Stimulated activated effector memory CD8-positive, alpha-beta T cell treated with anti-CD3 and anti-CD28 coated beads, Interleukin-12 subunit alpha, Interleukin-12 subunit beta, amount 100 ng/mL, for 72 hours (primary cell): Measurements from ENCODE around the gene TMEM39A.

Experiments
- ATAC-seq: fragments of 150-1000 bp; cut with Tn5 transposase; 2 replicates; pipeline ENCODE4 v1.10.0; 2021
- DNase-seq, 2 donors: peaks; one replicate each; pipeline ENCODE4 v3.0.0; 2021 to 2022; ENCODE audit warnings: low spot score in 2 of 2
- H3K27ac Mint-ChIP-seq: one replicate; pipeline ENCODE4 v1.8.0; 2022; ENCODE audit warnings: mild to moderate bottlenecking, mixed read lengths
- H3K36me3 Mint-ChIP-seq: one replicate; pipeline ENCODE4 v1.8.0; 2022; ENCODE audit warnings: mild to moderate bottlenecking, mixed read lengths
- H3K4me1 Mint-ChIP-seq: one replicate; pipeline ENCODE4 v1.8.0; 2022; ENCODE audit warnings: mixed read lengths
- H3K4me3 Mint-ChIP-seq: one replicate; pipeline ENCODE4 v1.8.0; 2022; ENCODE audit warnings: mild to moderate bottlenecking, mixed read lengths
- H3K9me3 Mint-ChIP-seq: one replicate; pipeline ENCODE4 v1.8.0; 2022; ENCODE audit warnings: mixed read lengths

TMEM39A gene, protein sequence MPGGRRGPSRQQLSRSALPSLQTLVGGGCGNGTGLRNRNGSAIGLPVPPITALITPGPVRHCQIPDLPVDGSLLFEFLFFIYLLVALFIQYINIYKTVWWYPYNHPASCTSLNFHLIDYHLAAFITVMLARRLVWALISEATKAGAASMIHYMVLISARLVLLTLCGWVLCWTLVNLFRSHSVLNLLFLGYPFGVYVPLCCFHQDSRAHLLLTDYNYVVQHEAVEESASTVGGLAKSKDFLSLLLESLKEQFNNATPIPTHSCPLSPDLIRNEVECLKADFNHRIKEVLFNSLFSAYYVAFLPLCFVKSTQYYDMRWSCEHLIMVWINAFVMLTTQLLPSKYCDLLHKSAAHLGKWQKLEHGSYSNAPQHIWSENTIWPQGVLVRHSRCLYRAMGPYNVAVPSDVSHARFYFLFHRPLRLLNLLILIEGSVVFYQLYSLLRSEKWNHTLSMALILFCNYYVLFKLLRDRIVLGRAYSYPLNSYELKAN

DNA sequence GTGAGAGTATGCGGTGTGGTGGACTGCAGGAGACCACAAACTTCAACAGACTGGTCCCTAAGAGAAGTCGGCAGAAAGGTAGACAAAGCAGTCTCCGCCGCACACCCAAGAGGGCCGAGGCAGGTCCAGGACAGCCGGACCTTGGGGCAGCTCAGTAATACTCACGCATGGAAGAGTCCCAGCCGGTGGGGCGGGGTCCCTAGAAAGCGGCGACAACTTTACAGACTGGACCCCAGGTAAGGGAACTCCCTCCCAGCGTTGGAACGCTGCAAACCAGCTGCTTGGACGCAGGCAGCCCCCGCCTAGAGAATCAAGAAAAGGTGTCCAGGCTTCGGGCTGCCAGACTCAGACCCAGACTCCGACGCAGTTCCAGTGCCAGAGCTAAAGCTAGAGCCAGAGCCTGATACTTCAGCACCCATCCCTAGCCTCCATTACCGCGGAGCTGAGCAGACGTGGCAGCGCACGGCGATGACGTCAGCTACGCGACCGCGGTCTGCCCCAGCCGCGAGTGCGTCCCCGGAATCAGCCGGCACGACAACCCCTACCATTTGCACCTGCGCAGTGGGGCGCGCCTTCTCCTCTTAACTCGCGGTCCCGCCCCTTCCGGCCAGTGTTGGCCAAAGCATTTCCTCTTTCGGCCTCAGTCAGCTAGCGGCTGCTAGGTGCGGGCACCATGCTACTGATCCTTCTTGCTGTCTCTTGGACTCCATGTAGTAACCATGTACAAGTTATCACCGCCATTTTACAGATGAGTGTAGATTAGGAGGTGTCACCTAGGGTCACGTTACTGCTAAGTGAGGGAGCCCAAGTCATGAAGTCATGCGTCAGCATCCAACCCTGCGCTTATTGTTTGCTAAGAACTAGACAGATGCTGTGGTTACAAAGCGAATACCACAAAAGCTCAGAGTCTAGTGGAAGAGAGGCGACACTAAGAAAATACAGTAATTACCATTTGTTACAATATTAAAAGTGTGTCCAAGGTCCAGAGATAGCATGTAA is at the start of gene TMEM39A:
Gene TMEM39A (minus strand): TSS at position 445 of the 999 bp plus-strand sequence. CDS start 1,541 bp downstream, outside the sequence.
- DNase-seq (peak; percentile 98 to 100), ATAC-seq (peak; percentile 95)
- peak within 1 kb of the TSS; percentile 76 for H3K4me3 Mint-ChIP-seq
- peak within 1 kb of the TSS; percentile 99 for H3K27ac Mint-ChIP-seq
- no peaks in the 10 kb centered on the region for H3K9me3 Mint-ChIP-seq
- peaks cover 55% of the 10 kb centered on the region for H3K36me3 Mint-ChIP-seq
- H3K4me1 Mint-ChIP-seq = peaks cover 27% of the 10 kb centered on the region

DNA sequence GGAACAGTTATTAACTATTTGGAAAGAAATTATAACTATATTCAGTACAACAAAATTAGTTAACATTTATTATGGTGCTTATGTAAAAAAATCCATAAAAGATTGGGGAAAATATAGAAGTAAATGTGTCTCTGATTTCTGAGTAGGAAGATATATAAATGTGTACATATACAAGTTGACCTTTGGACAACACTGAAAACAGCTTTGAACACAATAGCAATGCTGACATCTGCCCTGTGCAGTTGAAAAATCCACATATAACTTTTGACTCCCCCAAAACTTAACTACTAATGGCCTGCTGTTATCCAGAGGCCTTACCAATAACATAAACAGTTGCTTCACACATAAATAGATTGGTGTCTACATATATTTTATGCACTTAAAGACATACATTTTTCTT is 47.3 kb upstream of the TMEM39A start:
- DNase-seq (no peak), ATAC-seq (no peak)
- H3K4me3 Mint-ChIP-seq = no peak overlapping the region
- peaks cover 94% of the 10 kb centered on the region for H3K36me3 Mint-ChIP-seq
- H3K4me1 Mint-ChIP-seq = peaks cover 31% of the 10 kb centered on the region
- H3K27ac Mint-ChIP-seq = no peak overlapping the region
- H3K9me3 Mint-ChIP-seq = no peaks in the 10 kb centered on the region

DNA sequence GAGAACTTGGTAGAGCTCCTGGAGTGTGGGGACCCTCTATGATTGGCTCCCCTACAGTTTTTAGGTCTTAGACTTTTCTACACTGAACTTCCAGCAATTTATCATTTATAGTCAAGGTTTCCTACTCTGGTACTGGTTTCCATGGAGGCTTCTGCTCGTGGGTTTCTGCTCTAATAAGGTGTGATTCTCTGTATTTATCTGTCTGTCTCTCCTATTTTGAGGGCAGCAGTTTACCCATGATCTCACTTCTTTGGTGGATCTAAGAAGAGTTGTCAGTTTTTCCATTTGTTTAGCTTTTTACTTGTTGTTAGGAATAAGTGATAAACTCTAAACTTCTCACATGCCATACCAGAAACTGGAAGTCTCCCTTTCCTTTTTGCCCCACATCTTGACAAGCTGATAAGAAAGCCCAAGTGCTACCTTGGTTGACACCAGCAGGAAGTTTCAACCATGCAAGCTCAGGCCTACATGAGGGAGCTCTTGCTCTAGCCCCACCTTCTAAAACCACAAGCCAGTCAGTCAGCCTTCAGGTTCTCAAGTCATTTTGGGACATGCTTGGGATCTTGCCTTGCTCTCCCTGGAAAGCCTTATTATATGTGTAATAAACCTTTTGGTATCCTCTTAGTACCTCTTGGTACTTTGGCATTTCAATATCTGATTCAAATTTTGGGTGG is 44.9 kb upstream of the TMEM39A start:
- no peak overlapping the region for H3K4me3 Mint-ChIP-seq
- no peak for DNase-seq
- H3K36me3 Mint-ChIP-seq = peaks cover 94% of the 10 kb centered on the region
- peak overlapping the region; percentile 94 for H3K27ac Mint-ChIP-seq
- peaks cover 31% of the 10 kb centered on the region for H3K4me1 Mint-ChIP-seq
- H3K9me3 Mint-ChIP-seq = no peaks in the 10 kb centered on the region
- ATAC-seq = peak; percentile 90

DNA sequence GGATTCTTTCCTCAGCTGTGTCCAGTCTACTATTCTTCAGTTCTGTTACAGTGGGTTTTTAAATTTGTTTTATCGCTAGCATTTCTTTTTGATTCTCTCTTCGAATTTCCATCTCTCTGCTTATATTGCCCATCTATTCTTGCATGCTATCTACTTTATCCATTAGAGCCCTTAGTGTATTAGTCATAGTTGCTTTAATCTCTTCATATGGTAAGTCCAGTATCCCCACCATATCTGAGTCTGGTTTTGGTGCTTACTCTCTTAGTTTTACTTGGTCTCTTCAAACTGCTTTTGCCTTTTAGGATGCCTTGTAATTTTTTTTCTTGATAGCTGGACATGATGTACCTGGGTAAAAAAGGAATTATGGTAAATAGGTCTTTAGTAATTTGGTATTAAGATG is 44.0 kb upstream of the TMEM39A start:
- H3K36me3 Mint-ChIP-seq = peaks cover 94% of the 10 kb centered on the region
- ATAC-seq = no peak
- H3K4me1 Mint-ChIP-seq = peaks cover 25% of the 10 kb centered on the region
- no peak for DNase-seq
- H3K27ac Mint-ChIP-seq = peak overlapping the region; percentile 94
- no peaks in the 10 kb centered on the region for H3K9me3 Mint-ChIP-seq
- peak overlapping the region; percentile 29 for H3K4me3 Mint-ChIP-seq

DNA sequence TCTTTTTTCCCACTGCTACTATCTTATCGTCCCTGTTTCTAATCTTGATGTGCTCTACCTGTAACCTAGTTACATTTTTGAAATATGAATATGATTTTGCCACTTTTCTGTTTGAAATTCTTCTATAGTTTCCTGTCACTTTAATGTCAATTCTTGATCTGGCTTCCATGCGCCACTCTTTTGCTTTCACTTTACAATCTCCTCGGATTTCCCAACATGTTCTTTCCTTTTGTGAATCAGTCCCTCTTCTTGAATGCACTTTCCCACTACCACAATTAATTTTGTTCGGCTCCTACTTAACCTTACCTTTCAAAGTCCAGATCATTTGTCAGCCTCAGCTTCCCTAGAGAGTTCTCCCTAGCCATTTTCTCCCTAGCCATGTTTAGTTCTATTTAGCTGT is 43.2 kb upstream of the TMEM39A start:
- ATAC-seq (no peak), DNase-seq (no peak)
- Mint-ChIP-seq H3K27ac (peak overlapping the region; percentile 94), H3K36me3 (peaks cover 95% of the 10 kb centered on the region), H3K9me3 (no peaks in the 10 kb centered on the region), H3K4me3 (peak overlapping the region; percentile 29), H3K4me1 (peaks cover 25% of the 10 kb centered on the region)

DNA sequence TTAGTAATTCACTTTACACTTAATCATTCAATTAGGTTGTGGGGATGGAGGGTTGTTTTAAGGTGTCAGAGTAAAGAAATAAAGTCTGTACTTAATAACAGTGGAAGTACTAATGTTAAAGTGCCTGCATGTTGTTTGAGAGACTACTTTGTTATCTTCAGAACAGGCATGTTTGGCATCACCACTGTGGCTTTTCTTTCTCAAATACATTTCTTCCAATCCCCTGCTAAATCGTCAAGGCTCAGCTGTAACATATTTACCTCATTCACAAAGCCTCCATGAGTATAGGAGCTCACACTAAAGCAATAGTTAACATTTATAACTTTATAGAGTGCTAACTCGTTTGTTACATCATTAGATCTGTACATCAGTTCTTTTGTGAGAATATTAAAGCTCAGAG is 37.5 kb upstream of the TMEM39A start:
- H3K27ac Mint-ChIP-seq = no peak overlapping the region
- ATAC-seq (no peak), DNase-seq (no peak)
- peak overlapping the region; percentile 96 for H3K4me3 Mint-ChIP-seq
- H3K36me3 Mint-ChIP-seq = peaks cover 70% of the 10 kb centered on the region
- H3K9me3 Mint-ChIP-seq = no peaks in the 10 kb centered on the region
- peaks cover 27% of the 10 kb centered on the region for H3K4me1 Mint-ChIP-seq

DNA sequence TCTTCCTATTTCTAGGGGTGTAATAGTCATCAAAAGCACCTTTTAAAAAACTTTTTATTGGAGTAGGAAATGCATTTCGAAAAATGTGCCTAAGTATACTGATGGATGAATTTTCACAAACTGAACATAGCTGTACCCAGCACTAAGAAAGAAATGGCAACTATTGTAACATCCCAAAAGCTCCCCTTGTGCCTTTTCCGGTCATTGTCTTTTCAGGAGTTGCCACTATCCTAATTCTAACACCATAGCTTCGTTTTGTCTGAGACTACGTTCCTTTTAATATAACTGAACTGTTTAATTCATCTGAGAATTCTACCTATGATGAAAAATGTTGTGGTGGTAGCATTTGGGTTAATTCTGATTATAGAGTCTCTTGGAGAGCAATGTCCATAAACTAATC is 36.9 kb upstream of the TMEM39A start:
- Mint-ChIP-seq H3K4me3 (peak overlapping the region; percentile 96), H3K27ac (no peak overlapping the region), H3K9me3 (no peaks in the 10 kb centered on the region), H3K36me3 (peaks cover 64% of the 10 kb centered on the region), H3K4me1 (peaks cover 27% of the 10 kb centered on the region)
- ATAC-seq (no peak), DNase-seq (no peak)

DNA sequence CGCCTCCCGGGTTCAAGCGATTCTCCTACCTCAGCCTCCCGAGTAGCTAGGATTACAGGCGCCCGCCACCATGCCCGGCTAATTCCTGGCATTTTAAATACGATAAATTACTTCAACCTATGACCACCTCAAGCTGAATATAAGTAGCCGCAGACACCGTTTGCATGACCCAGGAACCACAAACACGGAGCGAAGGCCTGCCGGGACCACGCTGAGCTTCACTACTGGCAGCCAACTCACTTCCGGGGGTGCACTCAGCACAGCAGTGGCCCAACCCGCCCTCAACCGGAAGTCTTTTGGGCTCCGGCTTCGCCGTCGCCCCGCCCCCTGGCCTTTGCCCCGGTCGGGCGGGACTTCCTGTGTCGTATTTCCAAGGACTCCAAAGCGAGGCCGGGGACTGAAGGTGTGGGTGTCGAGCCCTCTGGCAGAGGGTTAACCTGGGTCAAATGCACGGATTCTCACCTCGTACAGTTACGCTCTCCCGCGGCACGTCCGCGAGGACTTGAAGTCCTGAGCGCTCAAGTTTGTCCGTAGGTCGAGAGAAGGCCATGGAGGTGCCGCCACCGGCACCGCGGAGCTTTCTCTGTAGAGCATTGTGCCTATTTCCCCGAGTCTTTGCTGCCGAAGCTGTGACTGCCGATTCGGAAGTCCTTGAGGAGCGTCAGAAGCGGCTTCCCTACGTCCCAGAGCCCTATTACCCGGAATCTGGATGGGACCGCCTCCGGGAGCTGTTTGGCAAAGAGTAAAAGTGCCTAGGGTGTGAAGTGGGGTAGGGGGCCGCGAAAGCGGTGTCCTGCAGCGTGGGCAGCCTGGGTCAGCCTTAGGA is 35.0 kb upstream of the TMEM39A start, which contains the start of gene TIMMDC1:
Gene TIMMDC1 (plus strand): TSS at position 362 of the 826 bp plus-strand sequence. CDS start 187 bp downstream, at position 549.
- Mint-ChIP-seq H3K9me3 (no peaks in the 10 kb centered on the region), H3K36me3 (peaks cover 52% of the 10 kb centered on the region), H3K4me3 (peak within 1 kb of the TSS; percentile 96), H3K27ac (peak within 1 kb of the TSS; percentile 98), H3K4me1 (peaks cover 27% of the 10 kb centered on the region)
- DNase-seq = peak; percentile 91 to 97
- peak; percentile 99 for ATAC-seq

DNA sequence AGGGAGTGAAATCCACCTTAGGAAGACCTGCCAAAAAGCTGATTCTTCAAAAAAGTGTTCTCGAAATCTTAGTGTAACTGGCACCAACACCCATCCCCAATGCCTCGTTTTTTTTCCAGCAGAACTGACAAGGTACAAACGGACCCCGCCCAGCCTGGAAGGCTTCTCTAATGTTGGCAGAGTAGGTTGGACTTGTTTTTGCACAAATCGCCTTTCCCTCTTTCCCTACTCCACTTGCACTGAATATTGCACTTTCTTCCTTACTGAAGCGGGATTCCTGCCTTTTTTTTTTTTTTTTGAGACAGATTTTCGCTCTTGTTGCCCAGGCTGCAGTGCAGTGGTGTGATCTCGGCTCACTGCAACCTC is 34.4 kb upstream of the TMEM39A start:
- ATAC-seq (no peak), DNase-seq (no peak)

DNA sequence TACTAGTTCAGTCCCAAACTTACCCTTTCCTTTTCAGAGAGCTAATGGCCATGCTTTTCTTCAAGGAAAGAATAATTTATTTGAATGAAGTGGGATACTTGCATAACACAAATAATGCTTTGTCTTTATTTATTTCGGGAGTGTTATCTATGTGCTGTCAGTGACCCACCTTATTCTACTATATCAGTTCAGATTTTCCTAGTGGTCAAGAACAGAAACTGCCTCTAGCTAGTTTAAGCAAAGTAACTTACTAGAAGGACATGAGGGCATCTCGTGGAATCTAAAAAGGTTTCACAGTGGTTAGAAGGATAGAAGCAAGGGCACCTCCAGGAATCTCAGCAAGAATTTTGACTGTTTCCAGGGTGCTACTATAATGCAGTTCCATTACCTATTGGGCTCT is 31.2 kb upstream of the TMEM39A start:
- H3K4me3 Mint-ChIP-seq = no peak overlapping the region
- H3K4me1 Mint-ChIP-seq = peaks cover 14% of the 10 kb centered on the region
- no peak for ATAC-seq
- no peaks in the 10 kb centered on the region for H3K9me3 Mint-ChIP-seq
- H3K27ac Mint-ChIP-seq = peak overlapping the region; percentile 30
- peaks cover 48% of the 10 kb centered on the region for H3K36me3 Mint-ChIP-seq
- no peak for DNase-seq

More for the DNA sequence above, 34.4 kb upstream of the TMEM39A start:
- peaks cover 27% of the 10 kb centered on the region for H3K4me1 Mint-ChIP-seq
- H3K4me3 Mint-ChIP-seq = peak overlapping the region; percentile 96
- peaks cover 48% of the 10 kb centered on the region for H3K36me3 Mint-ChIP-seq
- H3K9me3 Mint-ChIP-seq = no peaks in the 10 kb centered on the region
- peak overlapping the region; percentile 98 for H3K27ac Mint-ChIP-seq

DNA sequence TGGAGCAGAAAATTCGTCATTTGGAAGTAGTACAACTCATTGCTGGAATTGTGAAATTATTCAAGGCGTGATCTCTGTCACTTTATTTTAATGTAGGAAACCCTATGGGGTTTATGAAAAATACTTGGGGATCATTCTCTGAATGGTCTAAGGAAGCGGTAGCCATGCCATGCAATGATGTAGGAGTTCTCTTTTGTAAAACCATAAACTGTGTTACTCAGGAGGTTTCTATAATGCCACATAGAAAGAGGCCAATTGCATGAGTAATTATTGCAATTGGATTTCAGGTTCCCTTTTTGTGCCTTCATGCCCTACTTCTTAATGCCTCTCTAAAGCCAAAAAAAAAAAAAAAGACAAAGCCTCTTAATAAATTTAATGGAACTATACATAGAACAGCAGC is 29.4 kb upstream of the TMEM39A start:
- no peaks in the 10 kb centered on the region for H3K9me3 Mint-ChIP-seq
- DNase-seq (no peak), ATAC-seq (no peak)
- H3K4me1 Mint-ChIP-seq = peaks cover 6% of the 10 kb centered on the region
- no peak overlapping the region for H3K27ac Mint-ChIP-seq
- H3K4me3 Mint-ChIP-seq = no peak overlapping the region
- peaks cover 45% of the 10 kb centered on the region for H3K36me3 Mint-ChIP-seq

DNA sequence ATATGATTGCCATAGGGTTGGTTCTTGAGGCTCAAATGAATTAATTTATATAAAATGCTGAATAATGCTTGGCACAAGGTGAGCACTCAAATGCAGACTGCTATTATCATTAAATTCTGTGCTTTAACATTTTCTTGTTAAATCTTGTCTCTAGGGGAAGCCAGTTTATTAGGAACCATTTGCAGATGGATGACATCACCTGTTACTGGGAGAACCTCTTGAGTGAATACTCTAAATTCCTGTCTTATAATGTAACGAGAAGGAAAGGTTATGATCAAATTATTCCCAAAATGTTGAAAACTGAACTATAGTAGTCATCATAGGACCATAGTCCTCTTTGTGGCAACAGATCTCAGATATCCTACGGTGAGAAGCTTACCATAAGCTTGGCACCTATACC is 28.7 kb upstream of the TMEM39A start:
- no peak for ATAC-seq
- DNase-seq = no peak
- no peak overlapping the region for H3K27ac Mint-ChIP-seq
- no peak overlapping the region for H3K4me3 Mint-ChIP-seq
- H3K4me1 Mint-ChIP-seq = peaks cover under 1% of the 10 kb centered on the region
- peaks cover 52% of the 10 kb centered on the region for H3K36me3 Mint-ChIP-seq
- H3K9me3 Mint-ChIP-seq = no peaks in the 10 kb centered on the region

DNA sequence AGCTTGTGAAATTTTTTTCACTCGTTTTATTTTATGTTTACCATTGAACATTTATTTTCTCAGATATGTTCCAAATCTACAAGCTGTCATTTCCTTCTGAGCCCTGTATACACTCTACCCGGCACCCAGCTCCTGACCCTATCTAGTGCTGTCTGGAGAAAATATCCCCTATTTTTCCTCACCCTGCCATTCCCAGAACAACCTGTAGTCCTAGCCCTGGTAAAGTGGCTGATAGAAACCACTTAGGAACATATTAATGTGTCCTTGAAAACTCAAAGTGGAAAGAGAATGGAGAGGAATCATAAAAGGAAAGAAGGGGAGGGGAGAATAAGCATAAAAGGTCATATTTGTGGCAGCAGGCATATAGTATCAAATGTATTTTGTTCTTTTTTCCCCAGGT is 26.7 kb upstream of the TMEM39A start:
- DNase-seq = no peak
- Mint-ChIP-seq H3K4me1 (no peaks in the 10 kb centered on the region), H3K27ac (no peak overlapping the region), H3K9me3 (no peaks in the 10 kb centered on the region), H3K4me3 (no peak overlapping the region), H3K36me3 (peaks cover 65% of the 10 kb centered on the region)
- ATAC-seq = no peak

DNA sequence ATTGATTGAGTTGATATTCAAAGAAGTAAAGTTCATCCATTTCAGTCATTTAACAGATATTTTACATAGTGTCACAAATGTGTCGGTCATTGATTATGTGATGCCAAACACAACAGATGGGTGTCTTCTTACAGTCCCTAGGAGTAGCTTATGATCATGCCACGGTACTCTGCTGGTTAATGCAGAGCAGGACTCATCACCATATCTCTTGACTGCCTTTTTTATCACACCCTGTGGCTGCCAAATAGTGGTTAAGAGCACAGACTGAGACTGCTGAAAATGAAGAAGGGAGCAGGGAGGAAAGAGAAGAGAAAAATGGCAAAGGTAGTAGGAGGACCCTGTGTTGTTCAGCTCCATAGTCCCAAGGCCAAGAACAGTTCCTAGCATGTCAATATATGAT is 22.1 kb upstream of the TMEM39A start:
- no peak for ATAC-seq
- DNase-seq = no peak
- Mint-ChIP-seq H3K27ac (no peak overlapping the region), H3K4me3 (no peak overlapping the region), H3K4me1 (no peaks in the 10 kb centered on the region), H3K9me3 (no peaks in the 10 kb centered on the region), H3K36me3 (peaks cover 83% of the 10 kb centered on the region)
